ENCODE data around the gene MSI2. TPM values are rescaled to one million over a fixed set of nuclear protein-coding genes. Genes with fewer than 3 reads are reported as not detected.

MSI2 gene
- total RNA-seq, 1 donor from 2014 or later = 60.6 TPM

- Mint-ChIP-seq H3K36me3 (ENCODE audit: low read depth, unreplicated experiment) (peaks cover 3% of the 10 kb centered on the region), H3K9me3 (ENCODE audit: unreplicated experiment) (no peaks in the 10 kb centered on the region), H3K4me3 (ENCODE audit: unreplicated experiment) (no peak overlapping the region), H3K4me1 (ENCODE audit: unreplicated experiment) (peaks cover 31% of the 10 kb centered on the region), H3K27me3 (ENCODE audit: unreplicated experiment) (peaks cover 8% of the 10 kb centered on the region), H3K27ac (ENCODE audit: unreplicated experiment) (no peak overlapping the region)
- DNase-seq (ENCODE audit: low spot score) = no peak
- TF ChIP-seq CTCF (IDR thresholded peaks at IDR 0.05; ENCODE audit: unreplicated experiment) = no peak
These were observed 227.9 kb downstream of the MSI2 start for GRCh38 chr17:57484081-57484666.

GRCh38 chr17:57484826-57485565 lies 228.7 kb downstream of the MSI2 start:
- no peak for TF ChIP-seq CTCF (IDR thresholded peaks at IDR 0.05; ENCODE audit: unreplicated experiment)
- H3K27ac Mint-ChIP-seq (ENCODE audit: unreplicated experiment) = no peak overlapping the region
- H3K36me3 Mint-ChIP-seq (ENCODE audit: low read depth, unreplicated experiment) = peaks cover 3% of the 10 kb centered on the region
- DNase-seq (ENCODE audit: low spot score) = no peak
- H3K4me1 Mint-ChIP-seq (ENCODE audit: unreplicated experiment) = peaks cover 31% of the 10 kb centered on the region
- no peaks in the 10 kb centered on the region for H3K9me3 Mint-ChIP-seq (ENCODE audit: unreplicated experiment)
- H3K27me3 Mint-ChIP-seq (ENCODE audit: unreplicated experiment) = peaks cover 11% of the 10 kb centered on the region
- no peak overlapping the region for H3K4me3 Mint-ChIP-seq (ENCODE audit: unreplicated experiment)

- TF ChIP-seq CTCF (IDR thresholded peaks at IDR 0.05; ENCODE audit: unreplicated experiment) = no peak
- DNase-seq (ENCODE audit: low spot score) = no peak
- Mint-ChIP-seq H3K4me1 (ENCODE audit: unreplicated experiment) (peaks cover 28% of the 10 kb centered on the region), H3K27ac (ENCODE audit: unreplicated experiment) (no peak overlapping the region), H3K9me3 (ENCODE audit: unreplicated experiment) (no peaks in the 10 kb centered on the region), H3K4me3 (ENCODE audit: unreplicated experiment) (no peak overlapping the region), H3K27me3 (ENCODE audit: unreplicated experiment) (peaks cover 11% of the 10 kb centered on the region), H3K36me3 (ENCODE audit: low read depth, unreplicated experiment) (peaks cover 3% of the 10 kb centered on the region)
These were observed 229.2 kb downstream of the MSI2 start for GRCh38 chr17:57485566-57485865.

- Mint-ChIP-seq H3K27ac (ENCODE audit: unreplicated experiment) (no peak overlapping the region), H3K4me3 (ENCODE audit: unreplicated experiment) (no peak overlapping the region), H3K9me3 (ENCODE audit: unreplicated experiment) (no peaks in the 10 kb centered on the region), H3K4me1 (ENCODE audit: unreplicated experiment) (peaks cover 23% of the 10 kb centered on the region), H3K36me3 (ENCODE audit: low read depth, unreplicated experiment) (peaks cover 3% of the 10 kb centered on the region), H3K27me3 (ENCODE audit: unreplicated experiment) (peaks cover 11% of the 10 kb centered on the region)
- no peak for DNase-seq (ENCODE audit: low spot score)
- no peak for TF ChIP-seq CTCF (IDR thresholded peaks at IDR 0.05; ENCODE audit: unreplicated experiment)
These were observed 229.9 kb downstream of the MSI2 start for GRCh38 chr17:57485916-57486881.

Data from endothelial cell (in vitro differentiated cells).